GM08714 (cell line): ENCODE data around the gene HIGD2B.
A peak's percentile ranks its signal among the peaks of the same experiment; 100 is the strongest.
"Not testable (repeated sequence)": the region's sequence is repeated elsewhere in the genome, so short reads cannot be mapped to it uniquely, and the experiment has no call there.

Experiments used
- H3K4me3 ChIP-seq: fragments of 200-500 bp; sonication (Bioruptor generic); 2 replicates; pipeline ENCODE4 v1.5.1; 2014; ENCODE audit warnings: mild to moderate bottlenecking, low read length, inconsistent platforms
- ZNF274 ChIP-seq: IDR thresholded peaks from 2 replicates; pipeline ENCODE4 v1.6.1; 2012; ENCODE audit warnings: mild to moderate bottlenecking, low read depth, low read length

HIGD2B gene

DNA sequence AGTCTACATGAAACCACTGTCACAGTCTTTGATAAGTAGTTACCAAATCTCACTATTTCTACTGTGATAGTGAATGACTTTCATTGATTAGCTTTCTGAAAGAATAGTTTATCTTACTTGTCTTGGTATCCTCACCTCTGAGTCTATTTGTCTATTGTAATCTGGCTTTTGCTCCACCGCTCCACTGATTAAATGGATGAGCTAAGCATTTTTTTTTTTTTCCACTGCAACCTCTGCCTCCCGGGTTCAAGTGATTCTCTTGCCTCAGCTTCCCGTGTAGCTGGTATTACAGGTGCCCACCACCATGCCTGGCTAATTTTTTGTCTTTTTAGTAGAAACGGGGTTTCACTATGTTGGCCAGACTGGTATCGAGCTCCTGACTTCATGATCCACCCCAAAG is 13.0 kb upstream of the HIGD2B start:
- no peak for TF ChIP-seq ZNF274
- no peak overlapping the region for H3K4me3 ChIP-seq

DNA sequence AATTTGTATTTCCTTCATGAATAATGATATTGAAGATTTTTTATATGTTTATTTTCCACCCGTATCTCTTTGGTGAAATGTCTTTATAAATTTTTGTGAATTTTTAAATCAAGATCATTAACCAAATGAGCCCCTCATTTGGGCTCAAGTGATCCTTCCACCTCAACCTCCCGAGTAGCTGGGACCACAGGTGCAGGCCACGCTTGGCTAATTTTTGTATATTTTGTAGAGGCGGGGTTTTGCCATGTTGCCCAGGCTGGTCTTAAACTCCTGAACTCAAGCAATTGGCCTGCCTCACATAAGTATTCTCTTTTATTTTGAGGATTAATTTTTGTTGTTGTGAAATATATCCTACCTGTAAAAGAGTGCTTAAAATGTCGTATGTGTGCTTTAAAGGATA is 5.0 kb upstream of the HIGD2B start:
- no peak overlapping the region for H3K4me3 ChIP-seq

DNA sequence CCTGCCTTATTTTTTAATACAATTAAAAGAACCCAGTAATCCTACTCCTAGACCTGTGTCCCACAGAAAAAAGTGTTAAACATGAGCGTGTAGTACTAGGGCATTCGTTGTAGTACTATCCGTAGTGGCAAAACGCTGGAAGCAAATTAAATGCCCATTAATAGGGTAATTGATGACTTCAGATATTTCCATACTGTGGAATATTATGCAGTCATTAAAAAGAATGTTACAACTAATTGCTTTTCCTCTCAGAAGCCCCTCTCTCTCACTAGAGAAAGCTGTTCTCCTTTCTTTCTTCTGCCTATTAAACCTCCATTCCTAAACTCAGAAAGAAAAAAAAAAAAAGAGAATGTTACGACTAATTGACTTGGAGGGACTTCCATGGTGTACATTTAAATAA is 2.7 kb upstream of the HIGD2B start:
- no peak overlapping the region for H3K4me3 ChIP-seq
- TF ChIP-seq ZNF274 = no peak

More for the DNA sequence above, 5.0 kb upstream of the HIGD2B start:
- TF ChIP-seq ZNF274 = no peak

DNA sequence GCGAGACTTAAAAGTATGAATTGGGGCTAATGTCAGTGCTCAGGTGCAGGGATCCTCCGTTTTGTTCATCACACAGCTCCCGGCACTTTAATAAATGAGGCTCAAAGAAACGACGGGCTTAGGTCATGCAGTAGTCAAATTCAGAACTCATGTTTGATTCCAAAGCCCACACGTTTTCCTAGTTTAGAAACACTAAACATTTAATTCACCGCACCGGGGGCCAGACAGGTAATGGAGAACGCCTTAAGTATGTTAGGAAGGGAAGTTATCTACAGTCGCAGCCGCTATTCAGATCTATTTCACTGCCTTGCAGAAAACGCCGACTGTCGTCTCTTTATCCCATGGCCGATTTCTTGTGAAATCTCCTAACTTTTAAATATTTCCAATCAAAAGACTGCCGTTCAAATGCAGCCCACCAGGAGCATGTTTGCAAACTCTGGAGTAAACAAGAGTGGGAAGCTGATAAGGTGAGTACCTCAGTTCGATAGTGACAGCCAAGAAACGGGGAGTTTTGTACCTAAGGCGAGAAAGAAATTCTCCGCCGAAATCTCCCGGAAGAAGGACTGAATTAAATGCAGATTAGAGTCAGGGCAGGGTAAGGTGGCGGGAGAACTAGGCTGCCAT is 569 bp downstream of the HIGD2B start:
- H3K4me3 ChIP-seq = peak overlapping the region; percentile 98
- TF ChIP-seq ZNF274 = no peak

DNA sequence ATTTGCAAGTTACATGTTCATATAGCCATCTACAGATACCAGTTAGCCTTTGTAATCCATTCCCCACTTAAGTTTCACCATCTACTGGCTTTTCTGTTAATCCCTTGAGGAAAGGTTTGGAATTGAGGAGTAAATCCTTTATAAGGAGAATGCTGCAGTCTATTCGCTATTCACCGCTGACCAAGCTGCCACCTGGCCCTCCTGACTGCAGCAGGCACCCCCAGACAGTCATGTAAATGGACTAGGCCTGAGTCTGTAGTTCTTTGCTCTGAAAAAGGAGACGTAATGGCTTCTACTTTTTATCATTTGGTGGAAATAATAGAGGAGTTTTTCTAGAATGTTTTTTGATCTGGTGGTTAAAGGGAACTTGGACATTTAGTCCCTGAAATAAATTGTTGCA is 3.2 kb downstream of the HIGD2B start:
- no peak overlapping the region for H3K4me3 ChIP-seq
- no peak for TF ChIP-seq ZNF274

DNA sequence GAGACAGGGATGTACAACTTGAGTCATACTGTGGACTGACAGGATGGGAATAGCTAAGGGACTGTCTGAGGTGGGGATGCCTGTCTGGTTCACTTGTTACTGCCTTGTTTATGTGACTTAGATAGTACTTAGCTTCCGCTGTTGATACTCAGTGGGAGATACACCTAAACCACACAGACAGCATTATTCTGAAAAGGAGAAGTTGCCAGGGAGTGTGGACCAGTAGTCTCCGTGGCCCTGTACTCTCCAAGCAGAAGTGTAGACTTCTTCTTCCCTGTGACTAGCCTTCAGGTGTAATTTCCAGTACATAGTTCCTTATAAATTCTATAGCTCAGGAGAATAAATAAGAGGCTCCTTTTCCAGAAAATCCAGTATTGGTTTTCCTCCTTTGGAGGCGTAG is 5.1 kb downstream of the HIGD2B start:
- no peak overlapping the region for H3K4me3 ChIP-seq
- no peak for TF ChIP-seq ZNF274

DNA sequence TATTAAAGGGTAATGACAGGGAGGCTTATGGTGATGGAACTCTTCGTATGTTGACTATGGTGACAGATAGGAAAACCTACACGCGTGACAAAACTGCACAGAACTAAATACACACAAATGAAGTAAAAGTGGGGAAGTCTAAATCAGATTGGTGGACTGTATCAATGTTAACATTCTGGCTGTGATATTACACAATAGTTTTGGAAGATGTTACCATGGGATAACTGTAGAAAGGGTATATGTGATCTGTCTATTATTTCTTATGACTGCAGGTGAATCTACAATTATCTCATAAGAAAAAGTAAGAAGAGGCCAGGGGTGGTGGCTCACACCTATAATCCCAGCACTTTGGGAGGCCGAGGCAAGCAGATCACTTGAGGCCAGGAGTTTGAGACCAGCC is 9.1 kb downstream of the HIGD2B start:
- TF ChIP-seq ZNF274 = no peak
- no peak overlapping the region for H3K4me3 ChIP-seq

DNA sequence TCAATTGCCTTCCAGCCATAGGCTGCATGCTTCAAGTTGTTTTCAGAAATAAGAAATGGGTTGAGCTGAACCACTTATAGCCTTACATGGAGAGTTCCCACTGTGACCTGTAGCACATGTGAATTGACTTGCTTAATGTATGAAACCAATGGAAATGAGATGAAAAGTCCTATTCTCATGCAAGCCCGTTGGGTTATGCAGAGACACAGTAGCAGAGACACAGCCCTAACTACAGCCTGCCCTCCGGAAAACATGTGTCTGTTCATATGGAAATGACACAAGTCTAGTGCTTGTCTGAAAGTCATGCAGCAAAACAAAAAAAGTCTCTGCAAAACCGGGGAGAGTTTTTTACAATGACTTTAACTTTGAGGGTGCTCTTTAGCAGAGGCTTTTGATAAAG is 14.5 kb downstream of the HIGD2B start:
- no peak overlapping the region for H3K4me3 ChIP-seq
- no peak for TF ChIP-seq ZNF274

DNA sequence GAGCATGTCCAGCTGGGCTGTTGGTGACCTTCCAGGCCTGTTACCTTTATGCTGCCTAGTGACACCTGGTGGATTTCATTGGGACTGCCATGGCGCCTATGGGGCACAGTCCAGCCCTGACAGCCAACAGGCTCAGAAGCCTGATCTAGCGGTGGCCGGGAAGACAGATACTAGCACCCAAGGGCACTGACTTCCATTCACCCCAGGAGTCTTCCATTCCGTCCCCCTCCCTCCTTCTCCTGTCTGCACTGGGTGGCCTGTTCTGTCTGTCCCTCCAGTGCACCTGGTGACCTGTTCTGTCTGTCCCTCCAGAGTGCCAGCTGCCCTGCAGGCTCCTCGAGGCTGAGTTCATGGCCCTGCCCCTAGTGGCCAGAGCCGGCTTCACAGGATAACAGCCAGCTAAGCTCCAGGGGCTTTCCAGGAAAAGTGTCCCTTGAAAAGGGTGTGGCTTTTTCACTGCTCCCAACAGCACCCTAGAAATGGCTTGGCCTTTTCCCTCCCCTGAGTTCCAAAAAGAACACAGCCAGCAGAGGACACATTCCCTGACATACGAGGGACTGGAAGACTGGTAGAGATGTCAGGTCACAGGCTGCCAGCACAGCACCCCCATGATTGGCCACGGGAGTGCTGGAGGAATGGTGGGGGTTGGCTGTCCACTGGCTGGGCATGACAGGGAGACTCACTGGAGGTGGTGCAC is 15.2 kb downstream of the HIGD2B start:
- not testable (repeated sequence) for H3K4me3 ChIP-seq

DNA sequence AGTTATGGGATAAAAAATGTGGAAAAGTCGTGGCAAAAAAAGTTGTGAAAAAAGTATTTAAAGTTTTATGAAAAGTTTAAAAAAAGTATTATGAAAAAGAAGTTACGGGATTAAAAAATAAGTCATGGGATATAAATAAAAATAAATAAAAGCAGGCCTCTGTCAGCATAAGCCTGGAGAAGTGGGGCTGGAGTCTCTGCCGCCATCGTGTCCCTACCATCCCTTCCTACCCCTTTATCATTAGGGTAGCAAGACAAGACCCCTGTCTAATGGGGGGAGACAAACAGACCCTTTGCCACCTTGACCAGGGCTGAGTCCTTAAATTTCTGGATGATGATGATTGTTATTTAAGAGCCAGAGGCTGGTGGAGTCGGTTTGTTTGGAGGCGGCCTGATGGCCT is 16.2 kb downstream of the HIGD2B start:
- H3K4me3 ChIP-seq = not testable (repeated sequence)

DNA sequence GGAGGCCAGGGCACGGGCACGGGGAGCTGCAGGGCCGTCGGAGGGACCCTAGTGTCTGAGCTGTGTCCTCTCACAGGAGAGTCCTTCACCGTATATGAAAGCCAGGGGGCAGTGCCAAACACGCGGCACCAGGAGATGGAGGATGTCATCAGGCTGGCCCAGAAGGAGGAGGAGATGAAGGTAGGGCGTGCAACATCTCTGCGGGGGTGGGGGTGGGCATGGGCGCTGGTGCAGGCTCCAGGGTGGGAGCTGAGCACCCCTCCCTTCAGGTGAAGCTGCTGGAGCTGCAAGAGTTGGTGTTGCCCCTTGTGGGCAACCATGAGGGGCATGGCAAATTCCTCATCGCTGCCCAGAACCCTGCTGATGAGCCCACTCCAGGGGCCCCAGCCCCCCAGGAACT is 20.3 kb downstream of the HIGD2B start:
- not testable (repeated sequence) for H3K4me3 ChIP-seq

DNA sequence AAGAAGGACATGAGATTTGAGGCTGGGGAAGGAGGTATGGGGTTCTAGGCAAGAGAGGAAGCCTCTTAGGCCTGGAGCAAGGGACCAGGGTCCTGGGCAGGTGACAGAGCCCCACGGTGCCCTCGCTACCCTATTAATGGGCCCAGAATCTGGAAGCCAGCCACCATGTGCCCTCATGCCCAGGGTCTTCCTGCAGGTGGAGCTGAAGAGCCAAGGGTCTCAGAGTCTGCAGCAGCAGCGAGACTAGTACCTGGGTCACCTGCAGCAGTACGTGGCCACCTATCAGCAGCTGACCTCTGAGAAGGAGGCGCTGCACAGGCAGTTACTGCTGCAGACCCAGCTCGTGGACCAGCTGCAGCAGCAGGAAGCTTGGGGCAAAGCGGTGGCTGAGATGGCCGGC is 22.1 kb downstream of the HIGD2B start:
- H3K4me3 ChIP-seq = not testable (repeated sequence)

DNA sequence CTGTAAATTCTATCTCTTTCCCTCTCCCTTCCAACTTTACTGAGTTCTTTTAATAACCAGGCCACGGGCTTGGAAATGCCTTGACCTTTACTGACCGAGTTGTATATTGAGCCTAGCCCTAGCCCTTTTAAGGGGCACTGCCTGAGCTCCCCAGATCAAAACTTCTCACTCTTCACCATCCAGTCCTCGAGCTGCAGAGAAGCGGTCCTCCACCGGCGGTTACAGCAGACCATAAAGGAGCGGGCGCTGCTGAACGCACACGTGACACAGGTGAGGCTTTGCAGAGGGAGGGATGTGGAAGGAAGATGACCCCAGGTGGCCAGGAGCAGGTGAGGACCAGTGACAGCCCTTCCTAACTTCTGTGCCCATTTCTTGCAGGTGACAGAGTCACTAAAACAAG is 24.9 kb downstream of the HIGD2B start:
- not testable (repeated sequence) for H3K4me3 ChIP-seq

DNA sequence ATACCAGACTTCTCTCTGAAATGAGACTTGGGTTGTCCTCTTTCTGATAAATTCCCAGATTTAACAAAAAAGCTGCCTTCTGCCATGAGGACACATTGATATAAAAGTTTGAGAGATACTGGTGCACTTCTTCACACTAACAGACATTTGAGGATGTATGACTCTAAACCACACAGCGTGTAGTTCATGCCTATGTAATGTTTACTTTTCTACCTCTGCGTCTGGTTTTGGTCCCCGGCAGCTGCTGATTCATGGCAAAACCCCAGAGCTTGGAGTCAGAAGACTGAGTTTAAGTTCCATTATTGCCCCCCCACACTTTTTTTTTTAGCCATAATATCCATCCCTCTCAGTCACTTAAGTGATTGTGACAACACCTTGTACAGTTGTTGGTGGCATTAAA is 30.0 kb downstream of the HIGD2B start:
- H3K4me3 ChIP-seq = not testable (repeated sequence)

DNA sequence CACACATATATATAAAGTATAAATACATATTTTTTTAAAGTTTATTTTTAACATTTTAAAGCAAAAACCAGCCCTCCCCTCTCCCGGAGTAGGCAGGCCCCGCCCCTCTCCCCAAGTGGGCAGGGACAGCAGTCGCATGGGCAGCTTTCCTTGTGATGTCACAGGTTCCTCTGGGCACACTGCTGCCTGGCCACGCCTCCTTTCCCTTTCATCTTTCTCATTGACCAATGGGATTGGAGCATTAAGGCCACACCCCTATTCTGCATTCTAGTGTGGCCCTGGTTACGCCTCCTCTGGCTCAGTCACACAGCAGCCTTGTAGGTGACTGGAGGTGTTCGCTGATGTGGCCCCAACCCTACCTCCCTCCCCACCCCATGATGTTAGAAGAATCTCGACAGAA is 31.6 kb downstream of the HIGD2B start, which contains the start of gene GOLGA6B:
GOLGA6B (plus strand) TSS at position 301 of the 400 bp plus-strand sequence; CDS start at position 342, 41 bp downstream.
- not testable (repeated sequence) for H3K4me3 ChIP-seq

DNA sequence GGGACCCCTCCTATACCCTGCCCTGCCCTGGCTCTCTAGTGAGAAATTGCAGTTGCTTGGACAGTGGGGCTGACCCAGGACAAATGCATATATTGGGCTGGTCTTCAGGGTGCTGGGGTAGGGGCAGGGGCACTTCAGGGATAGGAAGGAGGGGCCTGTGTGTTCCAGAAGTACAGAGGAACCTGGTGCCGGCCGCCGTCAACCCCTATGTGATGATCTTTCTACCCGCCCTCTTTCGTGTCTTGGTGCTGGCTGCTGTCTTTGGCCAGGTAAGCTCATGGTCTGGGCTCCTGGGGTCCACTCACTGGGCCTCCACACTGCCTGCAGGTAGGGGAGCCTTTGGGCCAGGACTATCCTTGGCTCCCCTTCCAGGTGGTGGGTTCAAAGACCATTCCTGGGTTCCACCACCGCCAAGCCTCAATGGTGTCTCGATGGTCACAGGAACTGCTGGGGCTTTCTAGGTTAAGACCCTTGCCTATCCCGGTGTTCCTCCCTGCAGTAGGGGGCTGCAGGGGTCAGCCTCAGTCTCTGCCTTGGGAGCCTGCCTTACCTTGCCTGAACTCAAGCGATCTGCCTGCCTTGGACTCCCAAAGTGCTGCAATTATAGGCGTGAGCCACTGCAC is 37.2 kb downstream of the HIGD2B start:
- H3K4me3 ChIP-seq = not testable (repeated sequence)

DNA sequence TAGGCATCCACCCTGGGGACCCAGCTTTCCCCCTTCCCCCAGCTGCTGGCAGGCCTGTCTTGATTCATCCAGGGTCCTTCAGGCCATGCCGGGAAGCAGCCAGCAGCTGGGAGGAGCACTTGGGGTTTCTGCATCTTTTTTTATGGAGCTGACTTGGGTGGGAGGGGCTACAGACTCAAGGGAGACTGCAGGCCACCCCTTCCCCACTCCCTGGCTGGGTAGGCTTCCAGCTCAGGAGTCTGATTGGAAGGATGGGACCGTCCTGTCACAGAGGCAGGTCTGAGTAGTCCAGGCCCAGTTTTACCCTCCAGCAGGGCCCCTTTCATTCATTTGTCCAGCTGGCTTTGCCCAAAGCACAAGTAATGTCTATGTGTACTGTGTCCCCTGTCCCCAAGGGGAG is 43.7 kb downstream of the HIGD2B start:
- H3K4me3 ChIP-seq = not testable (repeated sequence)

DNA sequence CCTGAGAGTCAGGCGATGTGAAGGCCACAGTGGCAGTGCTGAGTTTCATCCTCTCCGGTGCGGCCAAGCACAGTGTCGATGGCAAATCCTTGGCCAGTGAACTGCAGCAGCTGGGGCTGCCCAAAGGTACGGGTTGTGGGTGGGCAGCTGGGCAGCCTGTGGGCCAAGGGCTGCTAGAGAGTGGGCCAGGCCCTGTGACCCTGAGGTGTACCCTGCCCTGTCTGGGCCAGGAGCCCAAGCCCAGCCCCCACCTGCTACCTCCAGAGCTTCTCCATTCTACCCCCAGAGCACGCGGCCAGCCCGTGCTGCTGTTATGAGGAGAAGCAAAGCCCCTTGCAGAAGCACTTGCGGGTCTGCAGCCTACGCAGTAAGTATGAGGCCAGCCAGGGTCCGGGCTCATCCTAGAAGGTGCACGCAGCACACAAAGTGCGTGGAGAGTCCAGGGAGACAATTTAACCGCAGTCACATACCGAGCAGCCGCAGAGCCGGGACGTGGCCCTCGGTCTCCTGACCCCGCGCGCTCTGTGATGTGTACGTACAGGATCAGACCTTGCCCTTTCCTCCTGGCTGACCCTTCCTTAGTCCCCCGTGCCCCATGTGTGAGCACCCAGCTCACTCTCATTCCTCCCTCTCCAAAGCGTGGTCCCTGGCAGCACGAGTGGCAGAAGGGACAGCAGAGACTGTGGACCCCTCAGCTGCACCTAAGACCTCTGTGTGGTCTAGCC is 46.1 kb downstream of the HIGD2B start:
- not testable (repeated sequence) for H3K4me3 ChIP-seq

DNA sequence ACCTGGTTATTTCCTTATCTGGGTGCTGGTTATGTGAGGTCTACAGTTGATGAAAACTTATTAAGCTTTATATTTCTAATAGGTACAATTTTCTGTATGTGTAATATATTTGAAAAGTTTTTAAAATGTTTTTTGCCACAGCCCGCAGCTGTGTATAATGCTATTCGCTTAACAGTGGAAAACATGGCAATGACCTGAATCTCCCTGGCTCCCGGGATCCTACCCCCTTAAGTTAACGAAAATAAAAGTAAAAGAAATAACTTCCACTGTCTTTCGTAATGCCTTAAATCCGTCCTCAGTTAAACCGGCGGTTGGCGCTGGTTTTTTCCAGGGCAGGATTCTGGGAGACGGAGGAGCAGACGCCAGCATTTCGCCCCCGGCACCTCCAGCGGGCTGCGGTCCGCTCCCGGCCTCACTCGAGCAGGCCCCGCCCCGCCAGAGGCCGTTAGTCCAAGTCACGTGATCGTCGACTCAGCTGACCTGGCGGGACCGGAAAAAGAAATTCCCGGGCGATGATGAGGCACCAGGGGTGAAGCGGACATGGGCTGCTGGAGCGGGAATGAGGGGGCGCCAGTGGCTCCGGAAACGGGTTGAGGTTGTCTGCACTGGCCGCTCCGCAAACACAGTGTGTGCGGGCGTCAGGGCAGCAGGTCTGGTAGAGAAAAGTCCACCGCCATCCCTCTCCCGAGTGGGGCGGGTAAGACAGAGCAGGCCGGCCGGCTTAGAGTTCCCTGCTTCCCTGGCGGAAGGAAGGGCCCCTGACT is 49.3 kb downstream of the HIGD2B start:
- peak overlapping the region; percentile 51; the same call in 1 of the 2 replicates for H3K4me3 ChIP-seq

DNA sequence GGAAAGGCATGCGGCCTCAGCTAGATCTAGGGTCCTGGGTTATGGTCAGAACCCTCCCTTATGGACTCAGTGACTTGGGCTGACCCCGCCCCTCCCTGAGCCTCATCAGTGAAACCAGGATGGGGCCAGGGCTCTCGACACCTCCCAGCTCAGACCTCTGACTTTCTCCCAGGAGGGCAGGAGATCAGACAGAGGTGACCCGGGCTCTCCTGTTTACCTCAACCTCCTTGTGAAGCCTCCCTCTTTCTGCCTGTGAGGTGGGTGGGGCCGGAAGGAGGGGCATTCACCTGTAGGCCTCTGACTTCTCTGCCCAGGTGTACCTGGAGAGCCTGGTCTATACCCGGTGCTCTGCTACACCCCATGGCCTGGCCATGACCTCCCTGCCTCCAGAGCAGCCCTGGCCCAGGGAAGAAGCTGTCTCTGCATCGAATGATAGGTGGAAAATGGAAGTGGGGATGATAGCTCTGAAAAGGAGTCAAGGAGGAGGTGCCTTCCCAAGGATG is 56.9 kb downstream of the HIGD2B start:
- not testable (repeated sequence) for H3K4me3 ChIP-seq
